DMS53 treated with DMSO at 0.1 percent for 48 hours (cell line): ENCODE measurements around the gene THSD1.

ENCODE experiments used
- DNase-seq: peaks from one replicate; lab custom pipeline; 2025; ENCODE audit not compliant: unreplicated experiment; lab: John Stamatoyannopoulos, UW

The THSD1 gene

GRCh38 chr13:52405767-52406494 is at the start of gene THSD1:
Gene THSD1, minus strand, starts transcription at chr13:52406172. Its CDS starts 3,572 bp downstream, at chr13:52402600.
- peak; percentile 16 for DNase-seq

GRCh38 chr13:52455677-52456041 is 49.7 kb upstream of the THSD1 start:
- DNase-seq = peak; percentile 66

- DNase-seq = peak; percentile 95
Measured at GRCh38 chr13:52454820-52455676, 49.1 kb upstream of the THSD1 start, which contains the start of gene CKAP2. Gene CKAP2, plus strand, starts transcription at chr13:52455478. Its CDS starts 79 bp downstream, at chr13:52455557.

GRCh38 chr13:52454459-52454819 is 48.5 kb upstream of the THSD1 start:
- peak; percentile 74 for DNase-seq

- DNase-seq = no peak
Measured at GRCh38 chr13:52452470-52452869, 46.5 kb upstream of the THSD1 start.

GRCh38 chr13:52451135-52451804 is 45.3 kb upstream of the THSD1 start:
- no peak for DNase-seq

GRCh38 chr13:52450793-52451116 is 44.8 kb upstream of the THSD1 start:
- DNase-seq = no peak

- DNase-seq = peak; percentile 93
Measured at GRCh38 chr13:52450012-52450792, 44.2 kb upstream of the THSD1 start, which contains the start of gene VPS36. Gene VPS36, minus strand, starts transcription at chr13:52450634. Its CDS starts 40 bp downstream, at chr13:52450594.

GRCh38 chr13:52449331-52450011 is 43.5 kb upstream of the THSD1 start:
- DNase-seq = no peak

- DNase-seq = no peak
Measured at GRCh38 chr13:52447815-52448552, 42.0 kb upstream of the THSD1 start.

GRCh38 chr13:52447354-52447753 is 41.4 kb upstream of the THSD1 start:
- DNase-seq = no peak

GRCh38 chr13:52446265-52446664 is 40.3 kb upstream of the THSD1 start:
- DNase-seq = no peak

- no peak for DNase-seq
Measured at GRCh38 chr13:52432456-52432855, 26.5 kb upstream of the THSD1 start.

- no peak for DNase-seq
Measured at GRCh38 chr13:52428295-52428694, 22.3 kb upstream of the THSD1 start.

- no peak for DNase-seq
Measured at GRCh38 chr13:52421216-52421615, 15.2 kb upstream of the THSD1 start.

- DNase-seq = no peak
Measured at GRCh38 chr13:52419080-52419479, 13.1 kb upstream of the THSD1 start.

- no peak for DNase-seq
Measured at GRCh38 chr13:52414963-52415362, 9.0 kb upstream of the THSD1 start.

- DNase-seq = no peak
Measured at GRCh38 chr13:52414051-52414450, 8.1 kb upstream of the THSD1 start.

GRCh38 chr13:52412128-52412527 is 6.2 kb upstream of the THSD1 start:
- DNase-seq = no peak

- DNase-seq = no peak
Measured at GRCh38 chr13:52411629-52412028, 5.7 kb upstream of the THSD1 start.
